Middle frontal gyrus (tissue), 1 donor: ENCODE results near the gene SPEM1.

Experiments
- DNase-seq: peaks from one replicate; pipeline ENCODE4 v3.0.0-alpha.2; 2015; ENCODE audit warnings: low spot score; ENCODE audit errors: extremely low spot score

Gene SPEM1

GRCh38 chr17:7398612-7399011, 21.5 kb upstream of the SPEM1 start:
- no peak for DNase-seq

- DNase-seq: no peak
Observed at GRCh38 chr17:7403043-7403726, 16.9 kb upstream of the SPEM1 start.

- DNase-seq: no peak
Observed at GRCh38 chr17:7403727-7403976, 16.5 kb upstream of the SPEM1 start.

GRCh38 chr17:7403977-7404736, 16.0 kb upstream of the SPEM1 start, which contains the start of gene TMEM256:
TMEM256 (minus strand) TSS chr17:7404097; CDS start chr17:7404084, 13 bp downstream.
- peak; percentile 99 for DNase-seq

GRCh38 chr17:7404737-7405349, 15.3 kb upstream of the SPEM1 start:
- no peak for DNase-seq

GRCh38 chr17:7405350-7406234, 14.5 kb upstream of the SPEM1 start:
- no peak for DNase-seq

GRCh38 chr17:7406235-7406825, 13.8 kb upstream of the SPEM1 start:
- no peak for DNase-seq

- DNase-seq: no peak
Observed at GRCh38 chr17:7407082-7407481, 13.0 kb upstream of the SPEM1 start.

GRCh38 chr17:7407485-7408251, 12.5 kb upstream of the SPEM1 start, which contains the start of gene NLGN2:
NLGN2 (plus strand) TSS chr17:7407845; CDS start chr17:7408256, 411 bp downstream.
- no peak for DNase-seq

- no peak for DNase-seq
Observed at GRCh38 chr17:7408252-7408727, 11.8 kb upstream of the SPEM1 start.

- DNase-seq: no peak
Observed at GRCh38 chr17:7408863-7409262, 11.3 kb upstream of the SPEM1 start.

GRCh38 chr17:7409716-7410115, 10.4 kb upstream of the SPEM1 start:
- DNase-seq: no peak

GRCh38 chr17:7410634-7411426, 9.3 kb upstream of the SPEM1 start:
- DNase-seq: no peak

GRCh38 chr17:7411427-7411750, 8.7 kb upstream of the SPEM1 start:
- no peak for DNase-seq

GRCh38 chr17:7413346-7413985, 6.7 kb upstream of the SPEM1 start:
- no peak for DNase-seq

GRCh38 chr17:7414837-7415236, 5.3 kb upstream of the SPEM1 start:
- no peak for DNase-seq

GRCh38 chr17:7415784-7416183, 4.3 kb upstream of the SPEM1 start:
- DNase-seq: no peak

- no peak for DNase-seq
Observed at GRCh38 chr17:7416323-7416722, 3.8 kb upstream of the SPEM1 start.

- DNase-seq: no peak
Observed at GRCh38 chr17:7417056-7417655, 3.0 kb upstream of the SPEM1 start.
